ENCODE results near the gene ZAR1.

ZAR1 gene

DNA sequence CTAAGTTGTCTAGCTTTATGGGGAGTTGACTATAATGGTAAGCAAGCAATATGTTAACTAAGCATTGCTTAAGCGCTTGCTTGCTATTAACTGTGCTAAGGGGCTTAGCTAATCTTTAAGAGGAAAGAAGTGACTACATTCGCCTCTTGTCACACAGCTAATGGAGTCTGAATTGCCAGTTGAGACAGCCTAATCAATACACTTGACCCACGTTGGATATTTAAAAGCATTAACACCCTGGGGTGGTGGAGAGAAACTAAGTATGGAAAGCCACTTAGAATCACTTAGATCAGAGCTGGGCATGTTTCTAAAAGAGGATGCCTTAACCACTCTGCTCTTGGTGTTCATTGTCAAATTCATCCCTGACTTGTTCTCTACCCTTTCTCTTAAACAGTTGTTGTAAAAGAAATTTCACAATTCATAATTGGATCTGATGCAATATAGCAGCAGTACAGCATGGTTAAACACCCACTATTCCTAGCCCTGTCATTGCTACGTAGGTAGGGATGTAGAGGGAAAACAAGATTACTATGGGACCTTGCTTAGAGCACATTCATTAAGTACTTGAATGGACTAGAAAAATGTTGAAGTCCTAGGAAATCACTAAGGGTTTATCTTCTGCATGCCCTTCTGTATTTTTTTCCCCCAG lies 3.5 kb downstream of the ZAR1 start:
- ChIA-PET CTCF (no interaction called here), POLR2A (no interaction called here)
- TF ChIP-seq, protein P1, sequence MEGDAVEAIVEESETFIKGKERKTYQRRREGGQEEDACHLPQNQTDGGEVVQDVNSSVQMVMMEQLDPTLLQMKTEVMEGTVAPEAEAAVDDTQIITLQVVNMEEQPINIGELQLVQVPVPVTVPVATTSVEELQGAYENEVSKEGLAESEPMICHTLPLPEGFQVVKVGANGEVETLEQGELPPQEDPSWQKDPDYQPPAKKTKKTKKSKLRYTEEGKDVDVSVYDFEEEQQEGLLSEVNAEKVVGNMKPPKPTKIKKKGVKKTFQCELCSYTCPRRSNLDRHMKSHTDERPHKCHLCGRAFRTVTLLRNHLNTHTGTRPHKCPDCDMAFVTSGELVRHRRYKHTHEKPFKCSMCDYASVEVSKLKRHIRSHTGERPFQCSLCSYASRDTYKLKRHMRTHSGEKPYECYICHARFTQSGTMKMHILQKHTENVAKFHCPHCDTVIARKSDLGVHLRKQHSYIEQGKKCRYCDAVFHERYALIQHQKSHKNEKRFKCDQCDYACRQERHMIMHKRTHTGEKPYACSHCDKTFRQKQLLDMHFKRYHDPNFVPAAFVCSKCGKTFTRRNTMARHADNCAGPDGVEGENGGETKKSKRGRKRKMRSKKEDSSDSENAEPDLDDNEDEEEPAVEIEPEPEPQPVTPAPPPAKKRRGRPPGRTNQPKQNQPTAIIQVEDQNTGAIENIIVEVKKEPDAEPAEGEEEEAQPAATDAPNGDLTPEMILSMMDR (IDR thresholded peaks at IDR 0.05; ENCODE audit: insufficient read depth, low read length, missing control alignments): no peak
- H3K4me3 ChIP-seq (ENCODE audit: low read depth, low read length): no peak overlapping the region
- DNase-seq (ENCODE audit: low read depth, low spot score): no peak

DNA sequence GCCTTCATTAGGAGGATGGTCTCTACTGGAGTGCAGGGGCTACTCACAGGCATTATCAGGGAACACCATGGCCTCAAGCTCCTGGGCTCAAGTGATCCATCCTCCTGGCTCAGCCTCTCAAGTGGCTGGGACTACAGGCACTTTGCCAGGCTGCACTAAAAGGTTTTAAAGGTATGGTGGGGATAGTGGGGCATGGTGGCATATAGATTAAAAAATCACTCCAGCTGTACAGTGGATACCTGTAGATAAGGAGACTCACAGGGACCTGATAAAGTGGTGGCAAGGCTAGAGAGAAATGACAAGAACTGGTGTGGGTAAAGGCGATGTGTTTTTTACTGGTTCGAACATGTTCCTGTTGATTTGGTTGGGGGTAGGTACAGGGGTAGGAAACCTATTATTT lies 5.9 kb downstream of the ZAR1 start:
- no peak overlapping the region for H3K4me3 ChIP-seq (ENCODE audit: low read depth, low read length)
- TF ChIP-seq, protein P1 (IDR thresholded peaks at IDR 0.05; ENCODE audit: insufficient read depth, low read length, missing control alignments): no peak
- CTCF ChIA-PET: no interaction called here
- POLR2A ChIA-PET: no interaction called here
- no peak for DNase-seq (ENCODE audit: low read depth, low spot score)

DNA sequence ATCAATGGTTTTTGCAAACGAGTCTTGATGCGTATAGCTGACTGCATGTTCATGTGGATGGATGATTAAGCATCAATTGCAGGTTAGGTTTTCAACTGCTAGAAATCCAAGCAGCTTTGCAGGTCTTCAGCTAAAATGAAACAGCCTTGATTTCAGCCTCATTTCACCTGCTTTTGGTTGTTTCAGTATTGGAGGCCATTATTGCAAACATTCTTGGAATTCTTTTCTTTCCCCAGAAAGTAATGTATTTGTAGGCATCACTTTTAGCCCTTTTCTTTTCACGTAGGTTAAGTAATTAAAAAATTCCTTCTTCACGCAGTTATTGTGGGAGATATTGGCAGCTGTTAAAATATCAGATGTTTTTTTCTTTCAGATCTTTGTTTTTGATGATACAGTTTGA lies 8.8 kb downstream of the ZAR1 start:
- TF ChIP-seq, protein P1 (IDR thresholded peaks at IDR 0.05; ENCODE audit: insufficient read depth, low read length, missing control alignments): no peak
- CTCF ChIA-PET: interaction anchor here (1.1 kb wide), 1 partner anchor 17 kb away, joined by 3 read pairs; no protein-coding TSS in a partner anchor
- H3K4me3 ChIP-seq (ENCODE audit: low read depth, low read length): no peak overlapping the region
- DNase-seq (ENCODE audit: low read depth, low spot score): no peak
- POLR2A ChIA-PET: no interaction called here

DNA sequence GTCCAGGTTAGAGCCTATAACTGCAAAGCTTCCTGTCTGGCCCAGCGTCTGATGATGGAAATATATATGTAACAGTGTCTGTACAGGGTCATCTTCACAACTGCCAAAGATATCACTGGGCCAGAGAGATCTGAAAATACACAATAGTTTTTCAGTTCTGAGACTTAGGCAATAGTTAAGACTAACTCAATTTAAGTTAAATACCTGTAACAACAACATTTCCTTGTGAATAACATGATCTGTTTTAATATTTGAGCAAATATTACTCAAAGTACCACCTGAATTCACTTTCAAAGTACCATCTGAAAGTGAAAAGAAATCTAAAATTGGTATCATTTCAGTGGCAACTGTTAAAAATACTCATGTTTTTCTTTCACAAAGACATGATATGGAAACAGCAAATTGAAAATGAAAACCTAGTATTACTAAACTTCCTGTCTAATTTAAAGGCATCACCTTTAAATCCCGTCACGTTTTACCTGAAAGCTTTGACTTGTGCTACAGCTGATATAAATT lies 9.6 kb downstream of the ZAR1 start:
- DNase-seq (ENCODE audit: low read depth, low spot score): no peak
- ChIA-PET POLR2A (no interaction called here), CTCF (interaction anchor here (1.1 kb wide), 1 partner anchor 16 kb away, joined by 3 read pairs; no protein-coding TSS in a partner anchor)
- TF ChIP-seq, protein P1 (IDR thresholded peaks at IDR 0.05; ENCODE audit: insufficient read depth, low read length, missing control alignments): no peak
- no peak overlapping the region for H3K4me3 ChIP-seq (ENCODE audit: low read depth, low read length)

DNA sequence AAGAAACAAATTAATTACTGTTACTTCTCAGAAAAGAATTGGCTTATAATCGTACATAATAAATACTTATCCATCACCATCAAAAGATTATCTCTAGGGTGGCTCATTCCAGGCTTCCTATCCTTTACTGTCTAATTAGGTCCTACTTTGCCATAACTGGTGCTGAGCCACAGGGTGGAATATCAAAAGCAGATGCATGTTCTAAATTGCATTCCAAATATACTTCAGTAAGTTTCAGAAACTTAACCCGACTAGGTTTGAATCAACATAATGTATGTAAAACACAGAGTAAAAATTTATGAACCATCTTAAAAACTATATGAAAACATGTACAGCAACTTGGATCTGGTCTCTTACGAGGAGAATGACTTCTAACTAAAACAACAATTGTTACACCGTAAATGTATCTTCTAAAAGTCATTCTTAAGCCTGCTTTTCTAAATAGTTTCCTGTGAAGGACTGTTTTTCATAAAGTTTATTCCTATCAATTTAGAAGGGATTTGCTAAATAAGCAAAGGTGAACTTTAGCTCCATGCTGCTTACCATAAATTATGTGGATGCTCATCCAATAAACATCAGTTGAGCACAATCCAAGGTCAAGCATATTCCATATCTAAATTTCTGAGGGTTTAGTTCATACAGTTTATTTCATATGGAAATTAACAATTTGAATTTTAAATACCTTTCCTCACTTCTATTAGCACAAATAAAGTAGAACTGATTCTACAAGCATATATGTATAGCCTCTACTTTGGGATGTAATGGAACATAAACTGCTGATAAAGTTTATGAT lies 13.4 kb downstream of the ZAR1 start:
- DNase-seq (ENCODE audit: low read depth, low spot score): no peak
- POLR2A ChIA-PET: no interaction called here
- H3K4me3 ChIP-seq (ENCODE audit: low read depth, low read length): no peak overlapping the region
- TF ChIP-seq, protein P1 (IDR thresholded peaks at IDR 0.05; ENCODE audit: insufficient read depth, low read length, missing control alignments): no peak
- CTCF ChIA-PET: interaction anchor here (1.7 kb wide), 1 partner anchor 43 kb away, joined by 5 read pairs; no protein-coding TSS in a partner anchor

DNA sequence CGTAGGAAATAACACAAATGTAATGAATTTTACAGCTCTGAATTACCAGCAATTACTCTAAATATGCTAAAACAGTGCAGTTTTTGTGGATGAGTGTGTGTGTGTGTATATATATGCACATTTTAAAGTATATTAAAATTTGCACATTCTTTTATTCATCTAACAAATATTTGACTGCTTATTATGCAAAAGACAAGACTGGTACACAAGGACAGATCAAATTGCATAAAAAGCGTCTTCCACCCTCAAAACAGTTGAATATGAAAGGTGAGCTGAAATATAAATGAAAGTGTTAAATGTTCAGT lies 13.9 kb downstream of the ZAR1 start:
- ChIA-PET CTCF (interaction anchor here (1.7 kb wide), 1 partner anchor 42 kb away, joined by 5 read pairs; no protein-coding TSS in a partner anchor), POLR2A (no interaction called here)
- no peak overlapping the region for H3K4me3 ChIP-seq (ENCODE audit: low read depth, low read length)
- TF ChIP-seq, protein P1 (IDR thresholded peaks at IDR 0.05; ENCODE audit: insufficient read depth, low read length, missing control alignments): no peak
- no peak for DNase-seq (ENCODE audit: low read depth, low spot score)

All from AG04449 (cell line).